Body of pancreas (tissue), 4 donors: Measurements from ENCODE around the gene LCLAT1. TPM values are rescaled to one million over a fixed set of nuclear protein-coding genes. Genes with fewer than 3 reads are reported as not detected.
"Not testable (repeated sequence)": the region's sequence is repeated elsewhere in the genome, so short reads cannot be mapped to it uniquely, and the experiment has no call there.

Experiments used
- ATAC-seq: fragments of 150-250 bp; one replicate; pipeline ENCODE4 v1.9.1; 2016
- DNase-seq, 4 donors: peaks; one replicate each; pipeline ENCODE4 v3.0.0-alpha.2; 2019
- H3K27ac ChIP-seq, 4 donors: fragments of 200-600 bp; sonication (generic); 1 replicate in 3 of 4; 2 replicates in 1 of 4; pipeline versions ENCODE4 v1.5.1 to v1.6.1; 2016 to 2019; ENCODE audit warnings: mild to moderate bottlenecking in 1 of 4, mixed read lengths in 1 of 4, moderate library complexity in 1 of 4
- H3K27me3 ChIP-seq, 2 donors: fragments of 200-600 bp; sonication (generic); one replicate each; pipeline ENCODE4 v1.6.0; 2016; ENCODE audit warnings: mild to moderate bottlenecking in 1 of 2
- H3K36me3 ChIP-seq, 2 donors: fragments of 200-600 bp; sonication (generic); replicated peaks in 1 of 2; 2 replicates each; pipeline ENCODE4 v1.5.1; 2016; ENCODE audit warnings: low read depth in 2 of 2; ENCODE audit not compliant: insufficient read depth in 1 of 2
- H3K4me1 ChIP-seq: fragments of 200-600 bp; sonication (generic); one replicate; pipeline ENCODE4 v1.6.0; 2016
- H3K4me3 ChIP-seq, 2 donors: fragments of 200-600 bp; sonication (generic); 1 replicate in 1 of 2; 2 replicates in 1 of 2; pipeline ENCODE4 v1.5.1; 2016 to 2019
- H3K9me3 ChIP-seq, 3 donors: fragments of 200-600 bp; sonication (generic); 1 replicate in 2 of 3; 2 replicates in 1 of 3; pipeline ENCODE4 v1.5.1; 2016
- POLR2A ChIP-seq, 3 donors: fragments of 450-650 bp; IDR thresholded peaks; one replicate each; pipeline ENCODE4 v1.6.1; 2016; ENCODE audit warnings: antibody characterized with exemption in 3 of 3, mild to moderate bottlenecking in 2 of 3
- WGBS, 2 donors: methylation state at CpG; one replicate each; pipeline ENCODE4 v1.1.5; 2017; 5-methylcytosine and 5-hydroxymethylcytosine counted together
- intact Hi-C: fragments of 100-400 bp; cut with DNase I; formaldehyde crosslinking; loops from one replicate; pipeline ENCODE4 v1.15.1; 2023
- total RNA-seq, 2 donors: library from RNA; depleted of rRNA; stranded (reverse); fragments of >200 nt; gene quantifications; one replicate each; pipeline ENCODE4 v1.1.0, GENCODE V29; 2016
- TF ChIP-seq, protein P1 (sequence below), 7 experiments: fragments of 450-650 bp in 4 of 7; fragments of 200-600 bp in 3 of 7; sonication (generic) in 3 of 7; IDR thresholded peaks; one replicate each; pipeline ENCODE4 v1.5.1; 2016 to 2019; ENCODE audit warnings: antibody characterized with exemption in 7 of 7

The LCLAT1 gene
- total RNA-seq, 2 donors from 2014 or later: 13.7 to 19.4 TPM

DNA sequence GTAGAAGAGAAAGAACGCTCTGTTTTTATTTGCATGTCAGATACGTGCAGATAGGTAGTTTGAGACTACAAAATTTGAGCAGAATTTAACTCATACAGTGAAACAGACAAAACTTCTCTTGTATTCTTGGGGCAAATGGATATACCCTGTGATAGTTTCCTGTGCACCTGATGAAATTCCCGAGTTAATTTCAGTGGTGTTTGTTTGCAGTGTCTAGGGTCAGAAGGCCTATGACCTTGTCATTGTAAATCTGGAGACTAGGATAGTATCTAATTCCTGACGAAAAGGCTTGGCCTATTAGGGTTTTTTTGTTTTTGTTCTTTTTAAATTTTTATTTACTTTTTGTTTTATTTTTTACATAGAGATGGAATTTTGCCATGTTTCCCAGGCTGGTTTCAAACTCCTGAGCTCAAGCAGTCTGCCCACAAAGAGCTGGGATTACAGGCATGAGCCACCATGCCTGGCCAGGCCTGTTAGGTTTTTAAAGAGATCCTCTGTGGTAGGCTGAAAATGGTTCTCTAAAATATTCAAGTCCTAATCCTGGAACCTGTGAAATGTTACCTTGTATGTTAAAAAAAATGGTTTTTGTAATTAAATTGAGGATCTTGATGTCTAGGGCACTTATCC lies 17.6 kb downstream of the LCLAT1 start:
- 31 to 36% methylated on average over 4 of the region's 4 CpGs for WGBS, 2 donors
- ATAC-seq: no peak
- Histone ChIP-seq H3K4me1 (peaks cover 11% of the 10 kb centered on the region), H3K4me3 (no peak overlapping the region), H3K36me3 (no peaks in the 10 kb centered on the region), H3K27me3 (no peaks in the 10 kb centered on the region), H3K27ac (peak overlapping the region in 3 of 4 donors; percentile 19 to 38 (median 27)), H3K9me3 (no peaks in the 10 kb centered on the region)
- no peak for DNase-seq
- no peak for TF ChIP-seq POLR2A (IDR thresholded peaks at IDR 0.05)
- TF ChIP-seq, protein P1, sequence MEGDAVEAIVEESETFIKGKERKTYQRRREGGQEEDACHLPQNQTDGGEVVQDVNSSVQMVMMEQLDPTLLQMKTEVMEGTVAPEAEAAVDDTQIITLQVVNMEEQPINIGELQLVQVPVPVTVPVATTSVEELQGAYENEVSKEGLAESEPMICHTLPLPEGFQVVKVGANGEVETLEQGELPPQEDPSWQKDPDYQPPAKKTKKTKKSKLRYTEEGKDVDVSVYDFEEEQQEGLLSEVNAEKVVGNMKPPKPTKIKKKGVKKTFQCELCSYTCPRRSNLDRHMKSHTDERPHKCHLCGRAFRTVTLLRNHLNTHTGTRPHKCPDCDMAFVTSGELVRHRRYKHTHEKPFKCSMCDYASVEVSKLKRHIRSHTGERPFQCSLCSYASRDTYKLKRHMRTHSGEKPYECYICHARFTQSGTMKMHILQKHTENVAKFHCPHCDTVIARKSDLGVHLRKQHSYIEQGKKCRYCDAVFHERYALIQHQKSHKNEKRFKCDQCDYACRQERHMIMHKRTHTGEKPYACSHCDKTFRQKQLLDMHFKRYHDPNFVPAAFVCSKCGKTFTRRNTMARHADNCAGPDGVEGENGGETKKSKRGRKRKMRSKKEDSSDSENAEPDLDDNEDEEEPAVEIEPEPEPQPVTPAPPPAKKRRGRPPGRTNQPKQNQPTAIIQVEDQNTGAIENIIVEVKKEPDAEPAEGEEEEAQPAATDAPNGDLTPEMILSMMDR (IDR thresholded peaks at IDR 0.05): no peak
- intact Hi-C loops: no loop called here

DNA sequence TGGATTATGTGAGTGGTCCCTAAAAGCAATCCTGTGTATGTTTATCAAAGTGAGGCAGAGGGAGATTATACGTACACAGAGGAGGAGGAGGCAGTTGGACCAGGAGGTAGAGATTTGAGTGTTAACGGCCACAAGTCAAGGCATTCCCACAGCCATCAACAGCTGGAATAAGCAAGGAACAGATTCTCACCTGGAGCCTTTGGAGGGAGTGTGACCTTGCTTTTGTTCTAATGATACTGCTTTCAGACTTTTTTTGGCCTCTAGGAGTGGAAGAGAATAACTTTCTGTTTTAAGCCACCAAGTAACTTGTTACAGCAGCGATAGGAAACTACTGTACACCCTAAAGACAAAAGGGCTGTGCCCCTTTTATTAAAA lies 18.1 kb downstream of the LCLAT1 start:
- Histone ChIP-seq H3K27ac (peak overlapping the region in 3 of 4 donors; percentile 19 to 38 (median 27)), H3K4me1 (peaks cover 11% of the 10 kb centered on the region), H3K4me3 (no peak overlapping the region), H3K9me3 (no peaks in the 10 kb centered on the region), H3K27me3 (no peaks in the 10 kb centered on the region), H3K36me3 (no peaks in the 10 kb centered on the region)
- no peak for TF ChIP-seq POLR2A (IDR thresholded peaks at IDR 0.05)
- TF ChIP-seq, protein P1 (IDR thresholded peaks at IDR 0.05): peak in 1 of 7 experiments; percentile 3
- intact Hi-C loops: no loop called here
- 44 to 58% methylated on average over 3 of the region's 3 CpGs for WGBS, 2 donors
- DNase-seq (no peak), ATAC-seq (no peak)

DNA sequence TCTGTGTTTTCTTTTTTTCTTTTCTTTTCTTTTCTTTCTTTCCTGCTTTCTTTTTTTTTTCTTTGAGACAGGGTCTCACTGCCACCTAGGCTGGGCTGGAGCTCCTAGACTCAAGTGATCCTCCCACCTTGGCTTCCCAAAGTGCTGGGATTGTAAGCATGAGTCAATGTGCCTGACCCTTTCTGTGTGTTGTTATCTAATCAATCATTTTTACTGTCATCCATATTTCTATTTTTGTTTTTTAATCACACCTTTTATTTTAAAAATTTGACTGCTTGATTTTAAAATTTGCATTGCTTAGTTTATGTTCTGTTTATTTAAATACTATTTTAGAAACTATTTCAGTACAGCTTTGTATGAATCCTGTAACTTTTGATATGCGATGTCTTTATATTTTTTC lies 19.2 kb downstream of the LCLAT1 start:
- ATAC-seq: no peak
- intact Hi-C loops: no loop called here
- WGBS, 2 donors: 97 to 98% methylated on average over 1 of the region's 1 CpG

DNA sequence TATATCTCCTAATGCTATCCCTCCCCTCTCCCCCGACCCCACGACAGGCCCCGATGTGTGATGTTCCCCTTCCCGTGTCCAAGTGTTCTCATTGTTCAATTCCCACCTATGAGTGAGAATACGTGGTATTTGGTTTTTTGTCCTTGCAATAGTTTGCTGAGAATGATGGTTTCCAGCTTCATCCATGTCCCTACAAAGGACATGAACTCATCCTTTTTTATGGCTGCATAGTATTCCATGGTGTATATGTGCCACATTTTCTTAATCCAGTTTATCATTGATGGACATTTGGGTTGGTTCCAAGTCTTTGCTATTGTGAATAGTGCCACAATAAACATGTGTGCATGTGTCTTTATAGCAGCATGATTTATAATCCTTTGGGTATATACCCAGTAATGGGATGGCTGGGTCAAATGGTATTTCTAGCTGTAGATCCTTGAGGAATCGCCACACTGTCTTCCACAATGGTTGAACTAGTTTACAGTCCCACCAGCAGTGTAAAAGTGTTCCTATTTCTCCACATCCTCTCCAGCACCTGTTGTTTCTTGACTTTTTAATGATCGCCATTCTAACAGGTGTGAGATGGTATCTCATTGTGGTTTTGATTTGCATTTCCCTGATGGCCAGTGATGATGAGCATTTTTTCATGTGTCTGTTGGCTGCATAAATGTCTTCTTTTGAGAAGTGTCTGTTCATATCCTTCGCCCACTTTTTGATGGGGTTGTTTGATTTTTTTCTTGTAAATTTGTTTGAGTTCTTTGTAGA lies 20.2 kb downstream of the LCLAT1 start:
- ATAC-seq, H3K27me3 ChIP-seq, intact Hi-C loops, H3K4me3 ChIP-seq, H3K27ac ChIP-seq, H3K36me3 ChIP-seq, DNase-seq, H3K9me3 ChIP-seq: not testable (repeated sequence)
- H3K4me1 ChIP-seq: peaks cover 11% of the 10 kb centered on the region
- WGBS, 2 donors: 93 to 98% methylated on average over 7 to 8 of the region's 8 CpGs

More for the DNA sequence above, 19.2 kb downstream of the LCLAT1 start:
- no peak for DNase-seq
- Histone ChIP-seq H3K27ac (no peak overlapping the region), H3K4me1 (peaks cover 11% of the 10 kb centered on the region), H3K9me3 (no peaks in the 10 kb centered on the region), H3K4me3 (no peak overlapping the region), H3K36me3 (no peaks in the 10 kb centered on the region), H3K27me3 (no peaks in the 10 kb centered on the region)
- TF ChIP-seq, protein P1 (IDR thresholded peaks at IDR 0.05): no peak
- no peak for TF ChIP-seq POLR2A (IDR thresholded peaks at IDR 0.05)

DNA sequence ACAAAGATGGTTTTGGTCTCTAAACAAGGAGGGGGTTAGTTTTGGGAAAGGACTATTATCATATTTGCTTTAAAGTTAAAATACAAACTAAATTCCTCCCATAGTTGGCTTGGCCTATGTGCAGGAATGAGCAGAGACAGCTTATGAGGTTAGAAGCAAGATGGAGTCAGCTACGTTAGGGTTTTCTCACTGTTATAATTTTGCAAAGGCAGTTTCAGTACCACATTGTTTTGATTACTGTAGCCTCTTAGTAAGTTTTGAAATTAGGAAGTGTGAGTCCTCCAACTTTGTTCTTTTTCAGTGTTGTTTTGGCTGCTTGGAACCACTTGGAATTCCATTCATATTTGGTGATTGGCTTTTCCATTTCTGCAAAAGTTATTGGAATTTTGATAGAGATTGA lies 23.4 kb downstream of the LCLAT1 start:
- intact Hi-C loops: no loop called here
- TF ChIP-seq, protein P1 (IDR thresholded peaks at IDR 0.05): no peak
- TF ChIP-seq POLR2A (IDR thresholded peaks at IDR 0.05): no peak
- Histone ChIP-seq H3K27me3 (no peaks in the 10 kb centered on the region), H3K4me1 (peaks cover under 1% of the 10 kb centered on the region), H3K27ac (no peak overlapping the region), H3K36me3 (no peaks in the 10 kb centered on the region), H3K4me3 (no peak overlapping the region), H3K9me3 (no peaks in the 10 kb centered on the region)
- ATAC-seq (no peak), DNase-seq (no peak)
- WGBS, 2 donors: 86 to 100% methylated on average over 1 of the region's 1 CpG
